ENCODE data around the gene OSBPL10.

- TF ChIP-seq CTCF (IDR thresholded peaks at IDR 0.05) (no peak), EZH2phosphoT487 (IDR thresholded peaks at IDR 0.05) (no peak)
Measured at GRCh38 chr3:31710123-31710803, 270.8 kb downstream of the OSBPL10 start.

Data from neural progenitor cell (in vitro differentiated cells).